T47D (cell line): ENCODE results near the gene RAB42.
"Not testable (repeated sequence)": the region's sequence is repeated elsewhere in the genome, so short reads cannot be mapped to it uniquely, and the experiment has no call there.

Experiments used
- DNase-seq, 2 experiments: peaks; one replicate each; pipeline versions ENCODE4 v3.0.0 to v3.0.0-alpha.2; 2011 to 2012; ENCODE audit warnings: low read depth in 1 of 2, low spot score in 1 of 2
- JUND ChIP-seq: IDR thresholded peaks from 2 replicates; pipeline ENCODE4 v1.6.1; 2012; ENCODE audit warnings: low read depth
- in situ Hi-C: cut with HindIII; loops from 2 replicates; pipeline ENCODE4 v1.10.0; 2016; ENCODE audit warnings: low sequenced_read_pairs, low pct_unique_long_range_greater_than_20kb

RAB42 gene, protein sequence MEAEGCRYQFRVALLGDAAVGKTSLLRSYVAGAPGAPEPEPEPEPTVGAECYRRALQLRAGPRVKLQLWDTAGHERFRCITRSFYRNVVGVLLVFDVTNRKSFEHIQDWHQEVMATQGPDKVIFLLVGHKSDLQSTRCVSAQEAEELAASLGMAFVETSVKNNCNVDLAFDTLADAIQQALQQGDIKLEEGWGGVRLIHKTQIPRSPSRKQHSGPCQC

DNA sequence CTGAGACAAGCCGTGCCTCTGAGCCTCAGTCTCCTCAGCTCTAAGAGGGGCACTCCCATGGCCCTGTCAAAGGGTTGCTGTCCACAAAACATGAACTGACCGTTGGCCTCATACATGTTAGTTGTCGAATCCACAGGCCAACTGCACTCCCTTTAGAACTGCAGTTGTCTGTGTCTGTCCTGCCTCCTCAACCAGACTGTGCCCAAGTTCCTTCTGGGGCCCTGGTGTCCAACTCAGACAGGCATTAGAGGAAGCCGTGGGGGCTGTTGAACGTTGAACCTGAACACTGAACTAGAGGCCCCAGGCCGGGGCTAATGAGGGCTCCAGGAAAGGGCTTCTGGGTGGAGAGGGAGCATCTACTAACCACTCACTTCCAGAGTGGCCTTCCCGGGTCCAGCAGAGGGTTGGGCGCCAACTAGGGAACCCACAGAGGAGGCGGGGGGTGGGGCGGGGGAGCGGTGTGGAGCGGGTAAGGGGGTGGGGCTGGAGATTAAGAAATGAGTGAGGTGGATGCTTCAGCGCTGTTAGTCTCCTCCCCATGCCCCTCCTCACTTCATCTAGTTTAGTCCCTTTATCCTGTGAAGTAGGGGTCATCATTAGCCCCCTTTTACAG is at the start of gene RAB42:
Gene RAB42, plus strand, starts transcription at position 558 of the 613 bp plus-strand sequence. CDS start 247 bp downstream, outside the sequence.
- no peak for TF ChIP-seq JUND
- no peak for DNase-seq
- in situ Hi-C loops, result no loop called here

DNA sequence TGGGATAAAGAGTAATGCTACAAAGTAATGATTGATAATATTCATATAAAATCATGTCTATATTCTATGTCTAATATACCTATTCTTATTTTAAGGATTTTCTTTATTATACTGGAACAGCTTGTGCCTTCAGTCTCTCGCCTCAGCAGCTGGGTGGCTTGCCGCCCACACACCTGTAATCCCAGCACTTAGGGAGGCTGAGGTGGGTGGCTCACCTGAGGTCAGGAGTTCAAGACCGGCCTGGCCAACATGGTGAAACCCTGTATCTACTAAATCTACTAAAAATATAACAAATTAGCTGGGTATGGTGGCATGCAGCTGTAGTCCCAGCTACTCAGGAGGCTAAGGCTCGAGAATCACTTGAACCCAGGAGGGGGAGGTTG is 46.8 kb upstream of the RAB42 start:
- in situ Hi-C loops, result no loop called here
- no peak for DNase-seq
- TF ChIP-seq JUND, result no peak

DNA sequence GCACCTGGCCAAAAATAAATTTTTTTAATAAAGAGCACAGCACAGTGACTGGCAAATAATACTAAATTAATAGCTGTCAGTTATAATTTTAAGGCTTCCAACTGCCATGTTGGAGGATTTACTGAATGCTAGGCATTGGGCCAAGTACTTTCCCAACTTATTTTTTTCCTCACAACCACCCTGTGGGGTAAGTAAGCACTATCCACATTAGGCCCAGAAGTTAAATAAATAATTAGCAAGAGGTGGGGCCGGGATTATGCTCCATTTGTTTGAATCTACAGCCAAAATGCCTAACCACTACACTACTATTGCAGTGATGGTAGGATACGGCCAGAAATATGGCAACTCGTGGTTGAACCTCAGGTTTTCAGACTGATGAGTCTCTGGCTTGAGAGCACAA is 43.7 kb upstream of the RAB42 start:
- in situ Hi-C loops, result no loop called here
- TF ChIP-seq JUND, result no peak
- no peak for DNase-seq

DNA sequence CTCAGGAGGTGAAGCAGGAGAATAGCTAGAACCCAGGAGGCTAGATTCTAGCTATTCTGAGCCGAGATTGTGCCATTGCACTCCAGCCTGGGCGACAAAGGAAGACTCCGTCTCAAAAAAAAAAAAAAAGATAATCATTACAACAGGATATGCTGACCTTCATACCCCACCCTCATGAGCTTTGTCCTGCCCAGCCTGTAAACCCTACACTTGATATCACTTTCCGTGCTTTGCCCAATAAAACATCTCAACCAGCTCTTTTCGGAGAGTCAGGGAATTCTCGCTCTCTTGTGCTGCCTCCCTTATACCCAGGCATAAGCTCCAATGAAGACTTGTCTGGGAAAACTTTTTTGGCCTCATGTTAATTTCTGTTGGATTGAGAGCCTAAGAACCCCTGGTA is 40.7 kb upstream of the RAB42 start:
- no peak for DNase-seq
- no peak for TF ChIP-seq JUND
- in situ Hi-C loops, result no loop called here

DNA sequence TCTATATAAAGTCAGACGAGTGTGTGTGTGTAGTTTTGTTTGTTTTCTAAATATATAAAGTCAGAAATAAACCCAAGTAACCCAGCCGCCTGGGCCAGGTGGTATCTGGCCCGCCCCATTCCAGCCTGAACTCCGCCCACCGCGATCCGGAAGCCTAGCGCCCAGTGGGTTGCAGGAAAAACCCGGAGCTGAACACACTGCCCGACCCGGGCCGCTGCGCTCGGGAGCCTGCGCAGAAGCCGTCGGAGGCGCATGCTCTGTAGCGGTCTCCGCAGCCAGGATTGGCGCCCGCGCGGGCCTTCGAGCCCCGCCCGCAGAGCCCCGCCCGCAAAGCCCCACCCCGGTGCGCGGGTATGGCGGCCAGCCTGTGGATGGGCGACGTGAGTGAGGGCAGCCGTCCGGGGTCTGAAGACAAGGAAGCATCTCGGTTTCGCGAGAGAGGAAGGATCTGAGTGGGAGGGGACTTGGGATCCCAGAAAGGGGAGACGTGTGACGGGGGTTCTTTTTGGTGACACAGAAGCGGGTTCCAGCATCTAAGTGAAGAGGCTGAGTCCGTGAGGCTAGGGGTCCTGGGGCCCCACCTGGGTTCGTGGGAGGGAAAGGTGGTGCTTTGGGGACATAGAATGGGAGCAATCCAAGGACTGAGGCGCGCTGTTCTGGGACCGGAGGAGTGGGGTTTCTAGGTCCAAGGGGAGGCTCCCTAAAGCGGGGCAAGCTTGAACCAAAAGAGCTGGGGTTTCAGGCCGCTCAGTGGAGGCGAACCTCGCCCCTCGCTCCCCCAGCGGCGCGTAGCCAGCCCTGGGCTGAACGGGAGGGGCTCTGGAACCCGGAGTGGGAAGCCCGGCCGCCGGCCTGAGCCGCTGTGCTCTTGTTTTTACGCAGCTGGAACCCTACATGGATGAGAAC is 39.1 kb upstream of the RAB42 start, which contains the start of gene TRNAU1AP:
Gene TRNAU1AP, plus strand, starts transcription at position 328 of the 906 bp plus-strand sequence. Its CDS starts 26 bp downstream, at position 354.
- in situ Hi-C loops, result no loop called here
- TF ChIP-seq JUND, result no peak
- DNase-seq, result peak; percentile 80 to 95

DNA sequence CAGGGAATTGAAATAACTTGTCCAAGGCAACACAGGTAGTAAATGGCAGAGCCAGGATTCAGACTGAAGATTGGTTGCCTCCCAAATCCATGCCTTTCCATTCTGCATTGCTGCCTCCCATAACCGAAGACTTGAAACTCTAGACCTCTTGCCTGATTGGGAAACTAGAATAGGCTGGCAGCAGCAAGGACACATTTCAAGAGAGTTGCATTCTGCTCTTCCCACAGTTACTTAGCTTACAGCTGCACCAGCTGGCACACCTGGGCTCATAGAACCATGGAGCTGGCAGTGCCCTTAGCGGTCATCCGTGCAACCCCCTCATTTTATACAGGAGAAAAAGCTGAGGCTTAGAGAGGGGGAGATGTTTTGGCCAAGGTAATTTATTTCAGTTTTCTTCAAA is 31.2 kb upstream of the RAB42 start:
- DNase-seq, result no peak
- TF ChIP-seq JUND, result no peak
- in situ Hi-C loops, result no loop called here

DNA sequence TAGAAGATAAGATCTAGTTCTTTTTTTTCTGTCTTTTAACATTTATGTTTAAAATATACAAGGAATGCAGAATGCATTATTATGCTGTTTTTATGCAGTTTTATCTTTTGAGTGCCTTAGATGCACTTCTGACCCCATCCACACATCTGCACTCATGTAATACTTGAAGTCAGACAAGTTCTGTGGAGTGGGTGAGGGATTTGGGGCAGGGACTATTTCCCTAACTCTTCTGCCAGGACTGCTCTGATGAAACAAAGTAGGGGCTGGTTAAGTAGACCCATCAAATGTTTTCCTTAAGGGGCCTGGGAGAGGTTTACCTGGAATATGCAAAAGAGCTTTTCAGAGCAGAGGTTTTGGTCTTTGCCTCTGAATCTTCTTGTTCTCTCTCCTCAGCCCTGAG is 27.8 kb upstream of the RAB42 start:
- in situ Hi-C loops, result no loop called here
- DNase-seq, result no peak
- TF ChIP-seq JUND, result no peak

DNA sequence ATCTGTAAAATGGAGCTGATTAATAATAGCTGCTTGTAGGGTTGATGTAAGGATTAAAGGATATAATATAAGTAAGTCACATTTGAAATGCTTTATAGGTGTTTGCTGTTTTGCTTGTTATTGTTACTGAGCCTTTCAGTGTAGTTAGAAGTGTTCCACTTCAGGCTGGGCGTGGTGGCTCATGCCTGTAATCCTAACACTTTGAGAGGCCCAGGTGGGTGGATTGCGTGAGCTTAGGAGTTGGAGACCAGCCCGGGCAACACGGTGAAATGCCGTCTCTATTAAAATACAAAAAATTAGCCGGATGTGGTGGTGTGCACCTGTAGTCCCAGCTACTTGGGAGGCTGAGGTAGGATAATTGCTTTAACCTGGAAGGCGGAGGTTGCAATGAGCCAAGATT is 27.0 kb upstream of the RAB42 start:
- TF ChIP-seq JUND, result no peak

DNA sequence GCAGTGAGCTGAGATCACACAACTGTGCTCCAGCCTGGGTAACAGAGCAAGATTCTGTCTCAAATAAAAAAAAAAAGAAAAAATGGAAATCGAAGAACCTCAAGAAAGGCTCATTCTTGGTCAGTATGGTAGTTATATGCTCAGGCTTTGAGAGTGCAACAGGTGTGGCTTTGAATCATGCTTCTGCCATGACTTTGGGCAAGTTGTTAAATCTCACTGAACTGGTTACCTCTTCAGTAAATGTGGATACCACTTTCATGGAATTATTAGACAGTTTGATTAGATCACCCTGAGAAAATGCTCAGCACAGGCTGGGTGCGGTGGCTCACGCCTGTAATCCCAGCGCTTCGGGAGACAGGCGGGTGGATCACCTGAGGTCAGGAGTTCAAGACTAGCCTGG is 26.3 kb upstream of the RAB42 start:
- in situ Hi-C loops, result no loop called here
- no peak for TF ChIP-seq JUND
- DNase-seq, result no peak

More for the DNA sequence above, 27.0 kb upstream of the RAB42 start:
- in situ Hi-C loops, result no loop called here
- no peak for DNase-seq

DNA sequence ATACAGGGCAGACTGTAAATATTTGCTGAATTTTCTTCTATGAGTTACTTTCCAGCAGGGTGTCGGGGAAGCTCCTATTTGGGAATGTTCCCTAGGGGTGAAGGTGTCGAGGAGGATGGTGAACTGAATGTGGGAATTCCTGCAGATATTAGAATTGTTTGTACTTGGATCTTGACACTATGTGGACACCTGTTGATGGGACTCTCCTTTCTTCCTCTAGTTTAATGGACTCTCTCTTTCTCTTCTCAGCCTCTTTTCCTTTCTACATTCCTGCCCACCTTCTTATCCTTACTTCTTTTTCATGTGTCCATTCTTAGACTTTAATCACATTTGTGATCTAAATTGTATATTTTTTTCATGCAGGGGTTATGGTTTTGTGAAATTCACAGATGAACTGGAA is 25.1 kb upstream of the RAB42 start:
- in situ Hi-C loops, result no loop called here
- no peak for TF ChIP-seq JUND

DNA sequence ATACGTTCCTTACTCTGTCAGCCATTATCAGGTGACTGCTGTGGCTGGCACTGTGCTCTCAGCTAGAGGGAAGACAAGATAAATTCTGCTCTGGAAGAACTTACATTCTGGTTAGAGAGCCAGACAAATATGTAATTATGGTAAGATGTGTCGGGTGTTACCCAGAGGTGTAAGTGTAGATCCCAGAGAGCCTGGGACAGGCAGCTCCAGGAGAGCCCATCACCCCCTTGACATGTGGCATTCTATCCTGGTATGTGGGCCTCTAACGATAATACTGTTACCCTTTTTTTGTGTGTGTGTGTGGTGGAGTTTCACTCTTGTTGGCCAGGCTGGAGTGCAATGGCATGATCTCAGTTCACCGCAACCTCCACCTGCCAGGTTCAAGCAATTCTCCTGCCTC is 20.2 kb upstream of the RAB42 start:
- no peak for DNase-seq
- no peak for TF ChIP-seq JUND
- in situ Hi-C loops, result no loop called here

More for the DNA sequence above, 25.1 kb upstream of the RAB42 start:
- DNase-seq, result no peak

DNA sequence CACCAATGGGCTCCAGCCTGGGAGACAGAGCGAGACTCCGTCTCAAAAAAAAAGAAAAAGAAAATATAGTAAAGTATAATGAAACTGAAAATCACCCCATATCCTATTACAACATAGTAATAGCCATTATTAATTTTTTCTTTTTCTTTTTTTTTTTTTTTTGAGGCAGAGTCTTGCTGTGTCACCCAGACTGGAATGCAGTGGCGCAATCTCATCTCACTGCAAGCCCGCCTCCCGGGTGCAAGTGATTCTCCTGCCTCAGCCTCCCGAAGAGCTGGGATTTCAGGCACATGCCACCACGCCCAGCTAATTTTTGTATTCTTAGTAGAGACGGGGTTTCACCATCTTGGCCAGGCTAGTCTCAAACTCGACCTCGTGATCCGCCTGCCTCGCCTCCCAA is 19.2 kb upstream of the RAB42 start:
- in situ Hi-C loops, DNase-seq: not testable (repeated sequence)

DNA sequence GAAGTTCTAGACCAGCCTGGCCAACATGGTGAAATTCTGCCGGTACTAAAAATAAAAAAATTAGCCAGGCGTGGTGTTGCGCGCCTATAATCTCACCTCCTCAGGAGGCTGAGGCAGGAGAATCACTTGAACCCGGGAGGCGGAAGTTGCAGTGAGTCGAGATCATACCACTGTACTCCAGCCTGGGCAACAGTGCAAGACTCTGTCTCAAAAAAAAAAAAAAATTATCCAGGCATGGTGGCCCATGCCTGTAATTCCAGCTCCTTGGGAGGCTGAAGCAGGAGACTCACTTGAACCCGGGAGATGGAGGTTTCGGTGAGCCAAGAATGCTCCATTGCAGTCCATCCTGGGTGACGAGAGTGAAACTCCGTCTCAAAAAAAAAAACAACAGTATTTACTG is 18.5 kb upstream of the RAB42 start:
- no peak for TF ChIP-seq JUND
- DNase-seq, result no peak
- in situ Hi-C loops, result no loop called here
